Uterus (tissue), 2 donors: ENCODE measurements around the gene GPR17.

Experiments used
- POLR2A ChIP-seq, 2 donors: fragments of 450-650 bp; IDR thresholded peaks; one replicate each; pipeline ENCODE4 v1.6.1; 2016; ENCODE audit warnings: antibody characterized with exemption in 2 of 2, mild to moderate bottlenecking in 1 of 2, moderate library complexity in 1 of 2
- TF ChIP-seq, protein P1 (sequence below), 4 experiments: fragments of 200-600 bp in 2 of 4; fragments of 450-650 bp in 2 of 4; sonication (generic) in 2 of 4; IDR thresholded peaks; one replicate each; pipeline ENCODE4 v1.5.1; 2016 to 2019; ENCODE audit warnings: antibody characterized with exemption in 4 of 4, mild to moderate bottlenecking in 2 of 4, moderate library complexity in 1 of 4

DNA sequence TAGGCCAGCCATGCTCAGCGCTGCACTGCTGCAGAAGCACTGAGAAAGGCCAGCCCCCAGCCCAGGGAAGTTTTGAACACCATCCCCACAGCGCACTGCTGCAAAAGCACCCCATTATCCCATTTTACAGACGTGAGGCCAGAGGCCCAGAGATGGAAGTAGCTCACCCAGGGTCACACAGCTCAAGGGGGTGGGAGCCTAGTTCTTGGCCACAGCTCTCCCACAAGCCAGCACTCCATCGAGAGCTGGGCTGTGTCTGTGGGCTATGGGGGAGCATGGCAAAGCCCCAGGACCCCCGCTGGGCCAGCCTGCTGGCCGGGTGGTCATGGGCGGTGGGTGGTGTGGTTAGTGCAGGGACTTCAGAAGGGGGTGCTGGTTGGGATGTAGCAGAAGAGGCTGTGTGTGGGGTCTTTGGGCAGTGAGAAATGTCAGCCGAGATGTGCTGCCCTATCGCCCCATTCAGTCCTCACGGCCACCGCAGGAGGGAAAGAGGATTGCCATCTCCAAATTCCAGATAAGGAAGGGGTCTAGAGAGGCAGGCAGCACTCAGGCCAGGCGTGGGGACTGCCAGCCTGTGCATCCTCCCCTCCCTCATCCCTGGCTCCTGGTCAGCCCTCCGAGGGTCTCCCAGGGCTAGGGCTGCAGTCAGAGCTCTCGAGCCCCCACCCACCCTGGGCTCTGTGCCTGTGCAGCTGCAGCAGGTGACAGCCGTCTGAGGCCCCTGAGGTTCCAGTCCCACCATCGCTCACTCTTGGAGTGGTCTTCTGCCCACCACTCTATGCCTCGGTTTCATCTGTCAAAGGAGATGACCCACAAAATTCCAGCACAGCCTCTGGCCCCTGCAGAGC, 17.0 kb upstream of the GPR17 start:
- TF ChIP-seq, protein P1, sequence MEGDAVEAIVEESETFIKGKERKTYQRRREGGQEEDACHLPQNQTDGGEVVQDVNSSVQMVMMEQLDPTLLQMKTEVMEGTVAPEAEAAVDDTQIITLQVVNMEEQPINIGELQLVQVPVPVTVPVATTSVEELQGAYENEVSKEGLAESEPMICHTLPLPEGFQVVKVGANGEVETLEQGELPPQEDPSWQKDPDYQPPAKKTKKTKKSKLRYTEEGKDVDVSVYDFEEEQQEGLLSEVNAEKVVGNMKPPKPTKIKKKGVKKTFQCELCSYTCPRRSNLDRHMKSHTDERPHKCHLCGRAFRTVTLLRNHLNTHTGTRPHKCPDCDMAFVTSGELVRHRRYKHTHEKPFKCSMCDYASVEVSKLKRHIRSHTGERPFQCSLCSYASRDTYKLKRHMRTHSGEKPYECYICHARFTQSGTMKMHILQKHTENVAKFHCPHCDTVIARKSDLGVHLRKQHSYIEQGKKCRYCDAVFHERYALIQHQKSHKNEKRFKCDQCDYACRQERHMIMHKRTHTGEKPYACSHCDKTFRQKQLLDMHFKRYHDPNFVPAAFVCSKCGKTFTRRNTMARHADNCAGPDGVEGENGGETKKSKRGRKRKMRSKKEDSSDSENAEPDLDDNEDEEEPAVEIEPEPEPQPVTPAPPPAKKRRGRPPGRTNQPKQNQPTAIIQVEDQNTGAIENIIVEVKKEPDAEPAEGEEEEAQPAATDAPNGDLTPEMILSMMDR (IDR thresholded peaks at IDR 0.05): no peak
- TF ChIP-seq POLR2A (IDR thresholded peaks at IDR 0.05): no peak
